Calu3 (cell line): Measurements from ENCODE around the gene SELENOT. TPM values are rescaled to one million over a fixed set of nuclear protein-coding genes. Genes with fewer than 3 reads are reported as not detected.

Experiments
- BruUV-seq: library from RNA; stranded (reverse); fragments of 400-500 nt; replicated peaks from 2 replicates; lab custom pipeline; 2021; lab: Mats Ljungman, UMichigan
- CTCF ChIA-PET: fragments of 300-600 bp; sonication (Branson Sonifier 250); formaldehyde crosslinking; loops from one replicate; lab custom pipeline; 2022; ENCODE audit warnings: antibody characterized with exemption; lab: Charles Lee
- DNase-seq: peaks from one replicate; pipeline ENCODE4 v3.0.0; 2022
- H3K27ac Mint-ChIP-seq: one replicate; pipeline ENCODE4 v1.8.0; 2022; ENCODE audit warnings: mixed read lengths; ENCODE audit not compliant: unreplicated experiment
- H3K27me3 Mint-ChIP-seq: one replicate; pipeline ENCODE4 v1.8.0; 2022; ENCODE audit warnings: mixed read lengths; ENCODE audit not compliant: unreplicated experiment
- H3K36me3 Mint-ChIP-seq: one replicate; pipeline ENCODE4 v1.8.0; 2022; ENCODE audit warnings: mild to moderate bottlenecking, moderate library complexity, mixed read lengths; ENCODE audit not compliant: insufficient read depth, unreplicated experiment
- H3K4me1 Mint-ChIP-seq: one replicate; pipeline ENCODE4 v1.8.0; 2022; ENCODE audit warnings: mild to moderate bottlenecking, low read depth, mixed read lengths; ENCODE audit not compliant: unreplicated experiment
- H3K4me3 Mint-ChIP-seq: one replicate; pipeline ENCODE4 v1.8.0; 2022; ENCODE audit warnings: mild to moderate bottlenecking, low read depth, moderate library complexity, mixed read lengths; ENCODE audit not compliant: unreplicated experiment
- H3K9me3 Mint-ChIP-seq: one replicate; pipeline ENCODE4 v1.8.0; 2022; ENCODE audit warnings: low read depth, mixed read lengths; ENCODE audit not compliant: unreplicated experiment
- CTCF ChIP-seq: fragments of 200-600 bp; IDR thresholded peaks from one replicate; pipeline ENCODE4 v1.8.0; 2022; ENCODE audit warnings: antibody characterized with exemption; ENCODE audit not compliant: unreplicated experiment
- intact Hi-C: fragments of 100-400 bp; cut with micrococcal nuclease; formaldehyde crosslinking; loops from one replicate; pipeline ENCODE4 v1.10.0; 2022; ENCODE audit not compliant: unreplicated experiment
- total RNA-seq: library from RNA; stranded (reverse); gene quantifications from 2 replicates; pipeline ENCODE4 v1.2.3, GENCODE V29; 2022

The SELENOT gene
- total RNA-seq, 1 experiment from 2014 or later = 210 TPM

GRCh38 chr3:150663461-150663860 is 60.3 kb downstream of the SELENOT start:
- Mint-ChIP-seq H3K4me3 (no peak overlapping the region), H3K4me1 (no peaks in the 10 kb centered on the region), H3K27me3 (peaks cover 24% of the 10 kb centered on the region), H3K9me3 (no peaks in the 10 kb centered on the region), H3K27ac (no peak overlapping the region), H3K36me3 (no peaks in the 10 kb centered on the region)
- BruUV-seq = no TSS peak
- no peak for TF ChIP-seq CTCF
- CTCF ChIA-PET = no interaction called here
- no peak for DNase-seq
- intact Hi-C loops = no loop called here

- no TSS peak for BruUV-seq
- no peak overlapping the region for H3K27ac Mint-ChIP-seq
- no peaks in the 10 kb centered on the region for H3K4me1 Mint-ChIP-seq
- H3K4me3 Mint-ChIP-seq = no peak overlapping the region
- CTCF ChIA-PET = interaction anchor here (0.6 kb wide), 2 partner anchors 118 to 584 kb away, joined by 3 to 7 read pairs; no protein-coding TSS in a partner anchor
- peaks cover 24% of the 10 kb centered on the region for H3K27me3 Mint-ChIP-seq
- no peak for DNase-seq
- H3K36me3 Mint-ChIP-seq = no peaks in the 10 kb centered on the region
- no peaks in the 10 kb centered on the region for H3K9me3 Mint-ChIP-seq
- intact Hi-C loops = no loop called here
- no peak for TF ChIP-seq CTCF
Observed at GRCh38 chr3:150666167-150666566, 63.0 kb downstream of the SELENOT start.

GRCh38 chr3:150673966-150674365 is 70.8 kb downstream of the SELENOT start:
- Mint-ChIP-seq H3K4me1 (peaks cover 12% of the 10 kb centered on the region), H3K36me3 (no peaks in the 10 kb centered on the region), H3K27me3 (no peaks in the 10 kb centered on the region), H3K9me3 (peaks cover 7% of the 10 kb centered on the region), H3K4me3 (no peak overlapping the region), H3K27ac (no peak overlapping the region)
- intact Hi-C loops = no loop called here
- CTCF ChIA-PET = no interaction called here
- TF ChIP-seq CTCF = no peak
- BruUV-seq = no TSS peak
- no peak for DNase-seq

GRCh38 chr3:150675587-150675986 is 72.5 kb downstream of the SELENOT start:
- Mint-ChIP-seq H3K9me3 (peaks cover 7% of the 10 kb centered on the region), H3K4me1 (peaks cover 12% of the 10 kb centered on the region), H3K27me3 (no peaks in the 10 kb centered on the region), H3K4me3 (no peak overlapping the region), H3K36me3 (no peaks in the 10 kb centered on the region), H3K27ac (no peak overlapping the region)
- no peak for TF ChIP-seq CTCF
- intact Hi-C loops = no loop called here
- CTCF ChIA-PET = no interaction called here
- DNase-seq = no peak
- BruUV-seq = no TSS peak

Other genes starting within 250 kb of the SELENOT start
- gene TSC22D2, start 195.0 kb upstream of the SELENOT start, total RNA-seq = 40.9 and 49.7 TPM in 2 replicates
- 147 and 152 TPM in 2 replicates for gene SERP1, start 56.8 kb upstream of the SELENOT start, total RNA-seq
- gene EIF2A, start 56.5 kb upstream of the SELENOT start, total RNA-seq = 142 and 167 TPM in 2 replicates
- 0.29 TPM in 1 of 2 replicates, not detected in the other for gene ERICH6, start 100.6 kb downstream of the SELENOT start, total RNA-seq
- 30.6 and 33.6 TPM in 2 replicates for gene SIAH2, start 159.8 kb downstream of the SELENOT start, total RNA-seq